K562 (cell line): ENCODE results near the gene AFF3. TPM values are rescaled to one million over a fixed set of nuclear protein-coding genes. Genes with fewer than 3 reads are reported as not detected.

ENCODE experiments used
- ATAC-seq: fragments of 200-7000 bp; cut with Tn5 transposase; 3 replicates; pipeline ENCODE4 v1.9.1; 2020; ENCODE audit warnings: moderate library complexity
- BruUV-seq: library from RNA; stranded (reverse); fragments of 400-500 nt; replicated peaks from 2 replicates; lab custom pipeline; 2021; lab: Mats Ljungman, UMichigan
- CTCF ChIA-PET: fragments of 300-600 bp; formaldehyde crosslinking; extraction: SDS; loops from one replicate; lab custom pipeline; 2021; ENCODE audit warnings: low intra/inter-chr PET ratio; lab: Yijun Ruan, JAX
- POLR2A ChIA-PET: fragments of 300-600, 350-650 bp; sonication (Branson Sonifier 250); formaldehyde crosslinking; extraction: SDS; loops from one replicate; lab custom pipeline; 2021; ENCODE audit warnings: antibody characterized with exemption, inconsistent platforms; lab: Yijun Ruan, JAX
- DNase-seq, 4 experiments: peaks; one replicate each; pipeline versions ENCODE4 v3.0.0 to v3.0.0-alpha.2; 2011 to 2018; ENCODE audit warnings: low spot score in 3 of 4, mixed read lengths in 3 of 4; ENCODE audit errors: extremely low read depth in 1 of 4
- FAIRE-seq: peaks from 2 replicates; lab custom pipeline; 2011; peaks lifted over from hg19 to GRCh38; lab: Jason Lieb, UNC
- H2AFZ ChIP-seq: 2 replicates; pipeline ENCODE4 v1.6.0; 2011; ENCODE audit warnings: low read depth, low read length, control low read depth, inconsistent platforms
- H3K27ac ChIP-seq: fragments of 200-600 bp; 3 replicates; pipeline ENCODE4 v1.8.0; 2011; ENCODE audit warnings: low read depth, mild to moderate bottlenecking, control low read depth, inconsistent platforms, low read length, moderate library complexity, mixed read lengths; ENCODE audit errors: extremely low read depth
- H3K27me3 ChIP-seq, 2 experiments: fragments of 300-600 bp in 1 of 2; 2 replicates in 1 of 2; 3 replicates in 1 of 2; pipeline versions ENCODE4 v1.6.0 to v1.8.0; 2011; ENCODE audit warnings: inconsistent platforms in 2 of 2, low read length in 2 of 2, mild to moderate bottlenecking in 1 of 2, mixed read lengths in 1 of 2, moderate library complexity in 1 of 2; ENCODE audit not compliant: control insufficient read depth in 2 of 2, insufficient read depth in 2 of 2
- H3K36me3 ChIP-seq: fragments of 300-600 bp; 3 replicates; pipeline ENCODE4 v1.8.0; 2011; ENCODE audit warnings: mild to moderate bottlenecking, low read length, inconsistent platforms; ENCODE audit not compliant: control insufficient read depth, insufficient read depth
- H3K4me1 ChIP-seq, 2 experiments: fragments of 200-600 bp in 1 of 2; replicated peaks in 1 of 2; 2 replicates in 1 of 2; 3 replicates in 1 of 2; pipeline versions ENCODE4 v1.5.1 to v1.8.0; 2011; ENCODE audit warnings: inconsistent platforms in 2 of 2, low read length in 2 of 2, mild to moderate bottlenecking in 1 of 2, mixed read lengths in 1 of 2, moderate library complexity in 1 of 2; ENCODE audit not compliant: control insufficient read depth in 2 of 2, insufficient read depth in 2 of 2
- H3K4me2 ChIP-seq: 2 replicates; pipeline ENCODE4 v1.6.1; 2011; ENCODE audit warnings: low read length, control low read depth, inconsistent platforms, mixed read lengths; ENCODE audit not compliant: insufficient read depth
- H3K4me3 ChIP-seq: fragments of 200-600 bp; sonication (generic), shearing (Covaris generic); 2 replicates; pipeline ENCODE4 v1.5.1; 2016; ENCODE audit warnings: control low read depth, inconsistent platforms
- H3K79me2 ChIP-seq: fragments of 200-600 bp; 3 replicates; pipeline ENCODE4 v1.8.0; 2011; ENCODE audit warnings: low read length, inconsistent platforms; ENCODE audit not compliant: control insufficient read depth, insufficient read depth
- H3K9ac ChIP-seq, 2 experiments: 2 replicates each; pipeline versions ENCODE4 v1.6.0 to v1.6.1; 2011; ENCODE audit warnings: low read depth in 2 of 2, low read length in 2 of 2, control low read depth in 1 of 2, inconsistent platforms in 1 of 2, mild to moderate bottlenecking in 1 of 2, mixed read lengths in 1 of 2; ENCODE audit not compliant: insufficient read depth in 1 of 2
- H3K9me1 ChIP-seq: one replicate; pipeline ENCODE4 v1.6.0; 2011; ENCODE audit warnings: inconsistent platforms, mild to moderate bottlenecking, low read length, moderate library complexity; ENCODE audit not compliant: control insufficient read depth, insufficient read depth
- H3K9me3 ChIP-seq: replicated peaks from 2 replicates; pipeline ENCODE4 v1.5.1; 2011; ENCODE audit warnings: low read depth, low read length, inconsistent platforms; ENCODE audit not compliant: control insufficient read depth, insufficient read depth
- H4K20me1 ChIP-seq: replicated peaks from 2 replicates; pipeline ENCODE4 v1.6.1; 2011; ENCODE audit warnings: low read length, inconsistent platforms, mixed read lengths; ENCODE audit not compliant: control insufficient read depth, insufficient read depth
- CHD4 ChIP-seq: fragments of 200-600 bp; sonication (generic); IDR thresholded peaks from 3 replicates; pipeline ENCODE4 v1.6.1; 2012; ENCODE audit warnings: low read depth, mild to moderate bottlenecking, mixed read lengths, low read length, inconsistent platforms; ENCODE audit not compliant: insufficient read depth, insufficient replicate concordance, poor library complexity, severe bottlenecking
- DDX20 ChIP-seq: fragments of 450-650 bp; IDR thresholded peaks from 2 replicates; pipeline ENCODE4 v1.6.1; 2016; ENCODE audit warnings: missing genetic modification characterization, low read depth, mild to moderate bottlenecking, missing compliant biosample characterization, moderate library complexity
- FUS ChIP-seq: fragments of 200-400 bp; formaldehyde crosslinking; optimal IDR thresholded peaks from 2 replicates; pipeline ENCODE3; 2017; ENCODE audit warnings: low read depth, low read length
- NEUROD1 ChIP-seq: fragments of 150-350 bp; IDR thresholded peaks from 2 replicates; pipeline ENCODE4 v1.6.1; 2014; ENCODE audit warnings: borderline replicate concordance, low read length, low read depth; ENCODE audit not compliant: partially characterized antibody
- NR1H2 ChIP-seq: sonication (generic); formaldehyde crosslinking; IDR thresholded peaks from 2 replicates; pipeline ENCODE4 v1.4.0; 2020; ENCODE audit warnings: mild to moderate bottlenecking, missing genetic modification reagents
- POLR2H ChIP-seq: IDR thresholded peaks from 2 replicates; pipeline ENCODE4 v1.6.1; 2016; ENCODE audit warnings: missing genetic modification characterization, low read depth, mild to moderate bottlenecking, control low read depth, missing compliant biosample characterization, moderate library complexity
- TGIF2 ChIP-seq: sonication (generic); formaldehyde crosslinking; IDR thresholded peaks from 2 replicates; pipeline ENCODE4 v1.8.1; 2022; ENCODE audit warnings: mild to moderate bottlenecking, missing genetic modification reagents, moderate library complexity
- ZNF212 ChIP-seq: fragments of 450-650 bp; formaldehyde crosslinking; IDR thresholded peaks from 2 replicates; pipeline ENCODE4 v1.4.0; 2020; ENCODE audit warnings: mild to moderate bottlenecking
- ZNF23 ChIP-seq: fragments of 250-450 bp; sonication (Bioruptor Pico); IDR thresholded peaks from 2 replicates; pipeline ENCODE4 v1.4.0; 2020; ENCODE audit warnings: mild to moderate bottlenecking
- ZNF766 ChIP-seq: fragments of 200-800 bp; sonication (Bioruptor generic); conservative IDR thresholded peaks from 2 replicates; pipeline ENCODE4 v1.6.1; 2016; ENCODE audit warnings: missing genetic modification characterization, missing compliant biosample characterization
- WGBS: fragments of 100-300 bp; shearing (Covaris generic); methylation state at CpG from one replicate; pipeline ENCODE4 v1.1.6; 2016; ENCODE audit warnings: low coverage, mixed read lengths; ENCODE audit not compliant: insufficient coverage; ENCODE audit errors: missing lambda C conversion rate; 5-methylcytosine and 5-hydroxymethylcytosine counted together
- in situ Hi-C: fragments of 300-500 bp; cut with MboI; formaldehyde crosslinking; loops from 4 replicates; pipeline ENCODE4 v1.15.0; 2018; ENCODE audit warnings: inconsistent platforms, mixed read lengths
- intact Hi-C: fragments of 100-400 bp; cut with micrococcal nuclease; formaldehyde crosslinking; loops from 2 replicates; pipeline ENCODE4 v1.14.2; 2022
- polyA plus RNA-seq, 8 experiments: library from polyadenylated mRNA; depleted of rRNA in 4 of 8; stranded (reverse) in 5 of 8; unstranded in 3 of 8; fragments of >200 nt; fragmentation: Nextera tagmentation in 2 of 8; fragmentation: Illumina TruSeq in 1 of 8; extraction: Ambion mirVana in 2 of 8; extraction: Trizol in 1 of 8; gene quantifications; 2 replicates each; pipeline versions ENCODE4 v1.2.1 to v1.2.3, GENCODE V29; 2011 to 2014; ENCODE audit warnings: inconsistent platforms in 1 of 8, missing spikeins in 1 of 8
- total RNA-seq, 7 experiments: library from RNA; depleted of rRNA in 6 of 7; stranded (reverse); fragments of >200 nt in 6 of 7; fragmentation: Illumina TruSeq in 2 of 7; extraction: Trizol in 2 of 7; gene quantifications; 2 replicates each; pipeline versions ENCODE4 v1.2.1 to v1.2.3, GENCODE V29; 2011 to 2021; ENCODE audit warnings: low replicate concordance in 1 of 7
- TF ChIP-seq, protein P1 (sequence below): fragments of 250-450 bp; sonication (Bioruptor Pico); IDR thresholded peaks from 2 replicates; pipeline ENCODE4 v1.8.0; 2022; ENCODE audit warnings: moderate library complexity, mild to moderate bottlenecking, inconsistent platforms
- TF ChIP-seq, protein P2 (sequence below): fragments of 250-450 bp; sonication (Bioruptor Pico); IDR thresholded peaks from 2 replicates; pipeline ENCODE4 v1.9.0; 2021; ENCODE audit warnings: mild to moderate bottlenecking, inconsistent platforms
- TF ChIP-seq, protein P3 (sequence below): fragments of 450-650 bp; formaldehyde crosslinking; IDR thresholded peaks from 2 replicates; pipeline ENCODE4 v1.4.0; 2020; ENCODE audit warnings: mild to moderate bottlenecking, moderate library complexity

AFF3 gene
- total and polyA plus RNA-seq, 9 of the 15 experiments (the other 6 are each of a cell fraction or from before 2014, with no cell fraction given) = 0.02 to 0.11 TPM; not detected in 7

DNA sequence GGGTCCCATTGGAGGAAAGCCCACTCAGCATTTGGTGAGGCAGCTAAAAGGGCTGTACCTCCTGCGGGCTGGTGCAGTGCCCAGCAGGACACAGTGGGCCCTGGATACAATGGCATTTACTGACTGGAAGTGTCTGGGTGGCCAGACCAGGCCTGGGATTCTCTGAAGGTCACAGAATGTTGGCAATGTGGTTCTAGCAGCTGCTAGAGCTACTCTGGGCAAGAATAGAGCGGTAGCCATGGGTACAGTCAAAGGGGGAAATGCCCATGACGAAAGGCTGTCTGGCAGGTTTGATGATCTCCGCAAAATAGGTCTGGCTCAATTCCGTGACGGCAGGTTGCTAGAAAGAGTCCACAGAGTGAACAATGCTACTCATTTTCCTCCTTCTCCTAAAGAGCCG, 241.8 kb downstream of the AFF3 start:
- Histone ChIP-seq H3K27me3 (peaks cover 2 to 30% of the 10 kb centered on the region in 2 experiments; a peak in 4 of 5 replicates), H3K9me1 (no peaks in the 10 kb centered on the region), H3K9ac (no peak overlapping the region), H3K4me3 (no peak overlapping the region), H3K9me3 (no peaks in the 10 kb centered on the region), H3K36me3 (no peaks in the 10 kb centered on the region), H3K79me2 (no peaks in the 10 kb centered on the region), H3K27ac (no peak overlapping the region), H4K20me1 (no peaks in the 10 kb centered on the region), H3K4me1 (no peaks in the 10 kb centered on the region), H2AFZ (no peak overlapping the region)
- FAIRE-seq = no peak
- CTCF ChIA-PET = no interaction called here
- in situ Hi-C loops = no loop called here
- ATAC-seq = no peak
- DNase-seq = no peak
- POLR2A ChIA-PET = no interaction called here
- BruUV-seq = no TSS peak
- intact Hi-C loops = no loop called here
- WGBS = 0% methylated on average over 7 of the region's 7 CpGs
- no peak for TF ChIP-seq TGIF2
- TF ChIP-seq, protein P1, sequence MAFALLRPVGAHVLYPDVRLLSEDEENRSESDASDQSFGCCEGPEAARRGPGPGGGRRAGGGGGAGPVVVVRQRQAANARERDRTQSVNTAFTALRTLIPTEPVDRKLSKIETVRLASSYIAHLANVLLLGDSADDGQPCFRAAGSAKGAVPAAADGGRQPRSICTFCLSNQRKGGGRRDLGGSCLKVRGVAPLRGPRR = no peak
- TF ChIP-seq, all 486 proteins: peak for 0
- no peak overlapping the region for H3K4me2 ChIP-seq

DNA sequence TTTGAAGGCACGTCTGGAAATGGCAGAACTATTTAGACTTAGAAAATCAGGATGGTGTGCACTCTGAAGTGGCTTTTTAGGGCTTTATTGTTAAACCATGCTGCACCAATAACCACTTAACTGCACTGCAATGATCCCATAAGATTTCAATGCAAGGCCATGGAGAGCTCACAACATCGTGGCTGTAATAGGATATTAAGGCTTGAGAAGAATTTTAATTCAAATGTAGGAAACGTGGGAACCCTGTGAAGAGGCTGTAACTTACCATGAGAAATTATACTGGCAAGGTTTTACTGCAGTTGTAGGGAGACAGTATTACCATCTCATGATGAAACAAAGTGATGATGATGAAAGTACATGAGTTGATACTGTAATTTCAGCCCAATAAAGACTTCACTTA, 242.5 kb downstream of the AFF3 start:
- ChIA-PET POLR2A (no interaction called here), CTCF (no interaction called here)
- no peak for FAIRE-seq
- TF ChIP-seq NR1H2 = no peak
- no peak for TF ChIP-seq ZNF23 (CRISPR knock-in tag)
- no peak for TF ChIP-seq POLR2H
- TF ChIP-seq NEUROD1 = no peak
- no peak for TF ChIP-seq FUS
- TF ChIP-seq DDX20 (tag) = no peak
- TF ChIP-seq CHD4 = no peak
- no peak for TF ChIP-seq ZNF766 (CRISPR knock-in tag)
- TF ChIP-seq, protein P2, sequence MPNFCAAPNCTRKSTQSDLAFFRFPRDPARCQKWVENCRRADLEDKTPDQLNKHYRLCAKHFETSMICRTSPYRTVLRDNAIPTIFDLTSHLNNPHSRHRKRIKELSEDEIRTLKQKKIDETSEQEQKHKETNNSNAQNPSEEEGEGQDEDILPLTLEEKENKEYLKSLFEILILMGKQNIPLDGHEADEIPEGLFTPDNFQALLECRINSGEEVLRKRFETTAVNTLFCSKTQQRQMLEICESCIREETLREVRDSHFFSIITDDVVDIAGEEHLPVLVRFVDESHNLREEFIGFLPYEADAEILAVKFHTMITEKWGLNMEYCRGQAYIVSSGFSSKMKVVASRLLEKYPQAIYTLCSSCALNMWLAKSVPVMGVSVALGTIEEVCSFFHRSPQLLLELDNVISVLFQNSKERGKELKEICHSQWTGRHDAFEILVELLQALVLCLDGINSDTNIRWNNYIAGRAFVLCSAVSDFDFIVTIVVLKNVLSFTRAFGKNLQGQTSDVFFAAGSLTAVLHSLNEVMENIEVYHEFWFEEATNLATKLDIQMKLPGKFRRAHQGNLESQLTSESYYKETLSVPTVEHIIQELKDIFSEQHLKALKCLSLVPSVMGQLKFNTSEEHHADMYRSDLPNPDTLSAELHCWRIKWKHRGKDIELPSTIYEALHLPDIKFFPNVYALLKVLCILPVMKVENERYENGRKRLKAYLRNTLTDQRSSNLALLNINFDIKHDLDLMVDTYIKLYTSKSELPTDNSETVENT (CRISPR knock-in tag) = no peak
- TF ChIP-seq, protein P3, sequence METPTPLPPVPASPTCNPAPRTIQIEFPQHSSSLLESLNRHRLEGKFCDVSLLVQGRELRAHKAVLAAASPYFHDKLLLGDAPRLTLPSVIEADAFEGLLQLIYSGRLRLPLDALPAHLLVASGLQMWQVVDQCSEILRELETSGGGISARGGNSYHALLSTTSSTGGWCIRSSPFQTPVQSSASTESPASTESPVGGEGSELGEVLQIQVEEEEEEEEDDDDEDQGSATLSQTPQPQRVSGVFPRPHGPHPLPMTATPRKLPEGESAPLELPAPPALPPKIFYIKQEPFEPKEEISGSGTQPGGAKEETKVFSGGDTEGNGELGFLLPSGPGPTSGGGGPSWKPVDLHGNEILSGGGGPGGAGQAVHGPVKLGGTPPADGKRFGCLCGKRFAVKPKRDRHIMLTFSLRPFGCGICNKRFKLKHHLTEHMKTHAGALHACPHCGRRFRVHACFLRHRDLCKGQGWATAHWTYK (CRISPR knock-in tag) = no peak
- no peak for TF ChIP-seq ZNF212 (CRISPR knock-in tag)

More for the DNA sequence above, 242.5 kb downstream of the AFF3 start:
- no peaks in the 10 kb centered on the region for H4K20me1 ChIP-seq
- no peak overlapping the region for H3K27ac ChIP-seq
- in situ Hi-C loops = no loop called here
- H3K4me3 ChIP-seq = no peak overlapping the region
- DNase-seq (no peak), ATAC-seq (no peak)
- no peaks in the 10 kb centered on the region for H3K9me1 ChIP-seq
- H3K36me3 ChIP-seq = no peaks in the 10 kb centered on the region
- H3K4me1 ChIP-seq = no peaks in the 10 kb centered on the region
- no peak overlapping the region for H2AFZ ChIP-seq
- no peak overlapping the region for H3K9ac ChIP-seq
- intact Hi-C loops = no loop called here
- WGBS = 0% methylated on average over 3 of the region's 3 CpGs
- peaks cover 2 to 29% of the 10 kb centered on the region in 2 experiments; a peak in 4 of 5 replicates for H3K27me3 ChIP-seq
- H3K4me2 ChIP-seq = no peak overlapping the region
- no TSS peak for BruUV-seq
- no peaks in the 10 kb centered on the region for H3K9me3 ChIP-seq
- no peaks in the 10 kb centered on the region for H3K79me2 ChIP-seq
